CD1c-positive myeloid dendritic cell (primary cell): Measurements from ENCODE around the gene SMG1.
A peak's percentile ranks its signal among the peaks of the same experiment; 100 is the strongest.
"Not testable (repeated sequence)": the region's sequence is repeated elsewhere in the genome, so short reads cannot be mapped to it uniquely, and the experiment has no call there.

Experiments
- DNase-seq: peaks from one replicate; pipeline ENCODE4 v3.0.0-alpha.2; 2016; ENCODE audit errors: extremely low spot score

Gene SMG1

GRCh38 chr16:18800293-18800692, 125.9 kb downstream of the SMG1 start:
- peak; percentile 31 for DNase-seq

GRCh38 chr16:18799500-18799899, 126.7 kb downstream of the SMG1 start:
- no peak for DNase-seq

- DNase-seq: no peak
Measured at GRCh38 chr16:18797746-18798145, 128.5 kb downstream of the SMG1 start.

- no peak for DNase-seq
Measured at GRCh38 chr16:18796377-18796776, 129.8 kb downstream of the SMG1 start.

- no peak for DNase-seq
Measured at GRCh38 chr16:18792836-18793433, 133.3 kb downstream of the SMG1 start.

- peak; percentile 97 for DNase-seq
Measured at GRCh38 chr16:18789850-18790706, 136.1 kb downstream of the SMG1 start, which contains the start of gene RPS15A. TSS of gene RPS15A (minus strand) at chr16:18790334. CDS start at chr16:18789113, 1,221 bp downstream.

DNA sequence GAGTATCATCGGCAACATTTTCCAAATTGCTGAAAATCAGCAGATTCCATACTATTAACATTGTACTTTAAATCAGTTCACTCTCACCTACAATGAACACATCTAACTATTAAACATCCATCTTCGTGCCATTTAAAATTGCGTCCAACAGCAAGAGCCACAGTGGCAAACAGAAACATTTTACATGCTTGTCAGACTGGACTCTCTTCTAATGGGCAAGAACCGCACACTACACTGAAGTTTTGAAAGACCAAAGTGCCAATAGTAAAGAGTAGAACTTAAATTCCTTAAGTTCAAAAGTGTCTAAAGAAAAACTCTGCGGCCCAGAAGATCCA, 136.7 kb downstream of the SMG1 start:
- DNase-seq: no peak

DNA sequence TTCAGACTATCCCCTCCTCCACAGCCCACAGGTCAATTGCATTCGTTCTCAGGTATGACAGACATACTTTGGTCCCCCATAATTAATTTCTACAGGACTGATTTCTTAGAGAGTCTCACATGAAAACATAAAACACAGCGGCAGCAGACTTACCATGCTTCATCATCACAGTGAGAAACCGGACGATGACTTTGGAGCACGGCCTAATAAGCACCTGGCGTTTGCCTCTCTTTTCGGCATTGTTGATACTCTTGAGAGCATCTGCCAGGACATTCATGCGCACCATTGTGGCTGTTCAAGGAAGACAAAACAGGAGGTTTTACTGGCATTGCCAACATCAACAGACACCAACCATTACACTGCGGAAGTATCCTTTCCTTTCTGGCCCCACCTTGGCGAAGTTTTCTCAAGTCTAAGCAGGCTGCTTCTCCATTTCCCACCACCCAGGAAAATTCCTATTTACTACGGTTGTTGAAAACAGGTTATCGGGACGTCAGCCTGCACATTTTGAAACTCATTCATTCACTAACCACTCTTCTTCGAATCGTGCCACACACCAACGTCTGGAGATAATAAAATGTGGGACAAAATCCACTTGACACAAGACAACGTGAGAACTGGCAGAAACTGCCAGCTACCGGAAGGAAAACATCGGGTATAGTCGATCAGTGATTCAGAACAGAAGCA, 137.2 kb downstream of the SMG1 start:
- peak; percentile 13 for DNase-seq

DNA sequence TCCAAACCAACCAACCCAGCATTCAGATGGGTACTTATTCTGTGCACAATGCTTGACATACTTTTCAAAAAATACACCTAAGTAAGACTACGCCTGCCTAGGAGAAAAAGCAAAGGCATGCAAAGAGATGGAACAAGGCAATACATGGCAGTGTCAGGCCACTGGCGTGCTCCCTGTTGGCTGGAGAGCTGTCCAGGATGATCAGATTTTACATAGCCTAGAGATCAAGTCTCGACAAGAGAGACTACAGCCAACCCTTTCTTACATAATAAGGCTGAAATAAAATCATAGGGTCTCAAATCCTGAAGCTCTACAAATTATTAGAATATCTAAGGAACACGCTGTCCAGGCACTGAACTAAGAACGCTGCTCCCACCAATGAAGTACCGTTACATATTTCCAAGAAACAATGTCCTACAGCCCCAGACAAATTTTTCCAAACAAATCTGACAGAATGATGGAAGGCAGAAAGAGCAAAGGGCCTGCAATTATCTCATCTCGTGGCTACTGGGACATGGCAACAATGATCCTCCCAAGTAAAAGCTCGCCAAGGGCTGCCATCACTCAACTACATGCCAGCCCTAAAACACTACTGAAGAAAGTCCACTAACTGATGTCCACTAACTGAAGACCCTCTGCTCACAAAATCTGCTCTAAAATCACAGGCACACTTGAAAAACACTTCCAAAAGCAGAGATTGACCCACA, 141.1 kb downstream of the SMG1 start:
- no peak for DNase-seq

GRCh38 chr16:18783430-18784341, 142.5 kb downstream of the SMG1 start:
- no peak for DNase-seq

GRCh38 chr16:18782697-18783429, 143.3 kb downstream of the SMG1 start:
- DNase-seq: no peak

DNA sequence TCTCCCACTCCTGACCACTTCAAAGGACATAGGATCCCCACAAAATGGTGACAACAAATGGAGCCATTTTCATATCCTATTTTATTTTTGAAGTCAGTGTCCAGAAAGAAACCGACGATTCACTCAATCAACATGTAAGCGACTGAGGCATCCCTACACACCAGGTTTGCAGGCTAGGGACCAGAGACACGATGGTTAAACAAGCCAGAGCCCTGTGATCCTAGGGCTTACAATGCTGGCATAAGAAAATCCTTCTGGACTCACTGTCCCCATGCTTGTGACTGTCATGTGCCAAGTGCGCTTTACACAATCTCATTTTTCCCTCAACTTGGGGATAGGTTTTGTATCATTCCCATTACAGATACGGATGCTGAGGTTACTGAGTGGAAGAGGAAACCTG, 145.0 kb downstream of the SMG1 start:
- not testable (repeated sequence) for DNase-seq

DNA sequence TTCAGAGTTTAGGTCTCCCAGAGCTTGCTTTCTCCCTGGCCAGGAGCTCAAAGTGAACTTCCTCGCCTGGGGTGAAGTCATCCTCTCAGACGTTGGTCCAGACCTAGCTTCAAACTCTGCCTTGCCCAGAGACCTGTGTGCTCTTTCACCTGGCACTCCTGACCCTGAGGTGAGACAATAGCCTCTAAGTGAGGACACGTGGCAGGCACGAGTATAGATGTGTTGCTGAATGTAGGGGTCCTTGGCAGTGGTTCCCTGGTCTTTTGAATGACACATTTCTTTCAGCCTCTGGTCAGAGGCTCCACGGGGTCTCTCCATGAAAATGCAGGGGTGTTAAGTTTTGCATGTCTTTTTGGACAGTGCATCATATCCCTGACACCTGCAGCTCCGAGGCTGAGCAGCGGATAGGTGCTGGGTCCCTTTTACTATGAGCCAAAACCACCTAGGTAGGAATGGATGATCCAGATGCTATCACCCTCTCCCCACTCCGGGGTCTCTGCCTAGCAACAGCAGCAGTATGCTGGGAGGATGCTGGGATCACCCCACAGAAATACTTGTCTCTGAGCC, 145.7 kb downstream of the SMG1 start:
- DNase-seq: not testable (repeated sequence)

GRCh38 chr16:18777664-18778063, 148.5 kb downstream of the SMG1 start:
- not testable (repeated sequence) for DNase-seq

DNA sequence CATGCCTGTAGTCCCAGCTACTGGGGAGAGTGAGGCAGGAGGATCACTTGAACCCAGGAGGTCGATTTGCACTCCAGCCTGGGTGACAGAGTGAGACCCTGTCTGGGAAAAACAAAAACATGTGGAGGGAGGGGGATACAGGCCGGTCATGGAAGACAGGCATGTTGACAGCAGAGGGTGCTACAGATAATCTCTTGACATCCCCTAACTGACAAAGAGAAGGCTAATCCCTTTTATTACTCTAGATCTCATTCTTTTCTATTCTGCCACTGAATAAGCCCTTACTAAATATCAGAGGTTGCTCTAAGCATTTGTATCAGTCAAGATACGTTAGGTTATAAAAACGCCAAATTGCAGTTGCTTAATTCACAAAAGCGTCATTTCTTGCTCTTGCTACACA, 149.9 kb downstream of the SMG1 start:
- DNase-seq: not testable (repeated sequence)

GRCh38 chr16:18774651-18775050, 151.6 kb downstream of the SMG1 start:
- peak; percentile 26 for DNase-seq

DNA sequence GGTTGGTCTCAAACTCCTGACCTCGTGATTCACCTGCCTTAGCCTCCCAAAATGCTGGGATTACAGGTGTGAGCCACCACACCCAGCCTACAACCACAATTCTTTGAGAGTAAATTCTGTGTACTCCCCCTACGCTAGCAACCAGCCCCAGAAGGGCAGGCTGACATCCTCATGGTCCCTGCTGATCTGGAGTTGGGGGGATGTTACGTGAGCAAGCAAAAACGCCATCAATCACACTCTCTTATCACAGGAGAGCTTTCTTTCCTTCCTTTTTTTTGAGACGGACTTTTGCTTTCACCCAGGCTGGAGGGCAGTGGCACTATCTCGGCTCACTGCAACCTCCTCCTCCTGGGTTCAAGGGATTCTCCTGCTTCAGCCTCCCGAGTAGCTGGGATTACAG, 154.0 kb downstream of the SMG1 start:
- DNase-seq: not testable (repeated sequence)

GRCh38 chr16:18770336-18770962, 155.8 kb downstream of the SMG1 start:
- DNase-seq: not testable (repeated sequence)

- not testable (repeated sequence) for DNase-seq
Measured at GRCh38 chr16:18767217-18767616, 159.0 kb downstream of the SMG1 start.
